Measurements from ENCODE around the gene ANKS1B.

GRCh38 chr12:99765469-99766114 is 219.1 kb downstream of the ANKS1B start:
- TF ChIP-seq EZH2 (IDR thresholded peaks at IDR 0.05; ENCODE audit: borderline replicate concordance, low read length), result no peak
- TF ChIP-seq CTCF (IDR thresholded peaks at IDR 0.05; ENCODE audit: low read length), result no peak

All from OCI-LY1 (cell line).